NCI-H345 treated with DMSO at 0.1 percent for 48 hours (cell line): Measurements from ENCODE around the gene ZSWIM8.
"Not testable (repeated sequence)": the region's sequence is repeated elsewhere in the genome, so short reads cannot be mapped to it uniquely, and the experiment has no call there.

Source experiments
- DNase-seq: peaks from one replicate; lab custom pipeline; 2025; ENCODE audit not compliant: unreplicated experiment; lab: John Stamatoyannopoulos, UW

Gene ZSWIM8

GRCh38 chr10:73814276-73814895 is 29.0 kb downstream of the ZSWIM8 start:
- no peak for DNase-seq

GRCh38 chr10:73814896-73815718 is 29.7 kb downstream of the ZSWIM8 start:
- no peak for DNase-seq

DNA sequence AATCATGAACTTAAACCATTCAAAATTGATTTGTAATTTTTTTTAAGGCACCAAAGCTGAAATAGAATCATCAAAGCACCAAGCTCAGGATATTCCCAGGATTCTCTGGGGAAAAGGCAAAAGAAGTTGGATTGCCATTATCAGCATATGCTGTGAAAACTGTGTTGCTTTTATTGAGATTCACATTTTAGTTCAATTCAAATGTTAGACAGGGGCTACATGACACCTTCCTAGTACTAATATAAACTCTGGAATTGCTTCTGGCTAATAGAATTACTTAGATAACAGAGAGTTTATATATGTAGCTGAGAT is 30.3 kb downstream of the ZSWIM8 start:
- DNase-seq: no peak

GRCh38 chr10:73816917-73817729 is 31.7 kb downstream of the ZSWIM8 start:
- DNase-seq: no peak

DNA sequence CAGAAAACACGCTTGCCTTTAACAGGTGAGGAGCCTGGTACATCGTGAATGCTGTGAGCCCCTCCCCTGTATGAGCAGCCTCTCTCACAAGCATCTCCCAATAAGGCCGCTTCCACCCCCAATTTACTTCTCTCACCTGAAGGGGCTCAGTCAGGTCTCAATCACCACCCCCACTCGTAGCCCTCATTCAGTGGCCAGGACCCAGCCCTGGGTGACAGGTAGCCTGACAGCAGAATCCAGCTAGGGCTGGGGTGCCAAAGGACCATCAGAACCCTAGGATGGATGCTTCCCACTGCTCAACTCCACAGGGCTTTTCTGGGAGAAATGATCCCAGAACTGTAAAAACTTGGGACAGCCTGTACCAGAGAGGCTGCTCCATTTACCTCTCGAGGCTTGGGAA is 32.4 kb downstream of the ZSWIM8 start:
- no peak for DNase-seq

DNA sequence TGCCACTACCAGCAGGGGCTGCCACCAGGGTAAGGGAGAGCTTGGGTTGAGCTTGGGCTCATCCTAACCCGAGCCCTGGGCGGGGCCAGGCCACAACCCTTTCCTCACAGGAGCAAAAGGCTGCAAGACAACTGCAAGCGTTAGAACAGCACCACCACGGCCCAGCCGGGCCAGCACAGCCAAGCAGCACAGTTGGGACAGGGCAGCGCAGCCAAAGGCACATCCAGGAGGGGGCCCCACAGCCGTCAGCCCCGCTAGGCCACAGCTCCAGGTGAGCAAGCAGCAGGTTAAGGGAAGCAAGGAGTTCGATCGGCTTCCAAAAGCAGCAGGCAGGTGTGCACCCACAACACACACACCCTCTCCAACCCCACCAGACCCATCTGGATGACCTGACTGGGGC is 33.0 kb downstream of the ZSWIM8 start:
- DNase-seq: no peak

GRCh38 chr10:73819081-73819480 is 33.7 kb downstream of the ZSWIM8 start:
- DNase-seq: no peak

DNA sequence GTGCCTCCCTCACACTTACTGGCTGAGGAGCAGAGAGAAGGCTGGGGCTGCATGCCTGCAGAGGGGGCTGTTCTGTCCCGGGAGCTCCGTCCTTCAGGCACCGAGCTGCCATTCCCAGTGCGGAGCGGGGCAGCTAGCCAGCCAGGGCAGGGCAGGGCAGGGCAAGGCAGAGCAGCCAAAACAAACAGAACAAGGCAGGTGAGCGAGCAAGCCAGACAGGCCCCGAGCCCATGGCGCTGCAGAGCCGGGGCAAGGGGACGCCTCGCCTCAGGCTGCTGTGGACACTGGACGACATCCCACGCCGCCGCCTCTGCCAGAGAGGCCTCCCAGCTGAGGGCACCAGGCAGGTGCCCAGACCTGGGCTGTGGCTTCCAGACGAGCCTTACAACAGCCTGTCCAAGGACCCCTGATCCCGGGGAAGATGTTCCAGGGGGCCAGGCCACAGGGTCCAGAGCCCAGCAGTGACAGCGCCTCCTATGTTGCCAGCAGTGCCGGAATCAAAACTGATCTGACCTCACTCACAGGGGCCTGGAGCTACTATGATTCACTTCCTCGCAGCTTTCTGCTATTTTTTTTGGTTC is 34.2 kb downstream of the ZSWIM8 start:
- DNase-seq: no peak

DNA sequence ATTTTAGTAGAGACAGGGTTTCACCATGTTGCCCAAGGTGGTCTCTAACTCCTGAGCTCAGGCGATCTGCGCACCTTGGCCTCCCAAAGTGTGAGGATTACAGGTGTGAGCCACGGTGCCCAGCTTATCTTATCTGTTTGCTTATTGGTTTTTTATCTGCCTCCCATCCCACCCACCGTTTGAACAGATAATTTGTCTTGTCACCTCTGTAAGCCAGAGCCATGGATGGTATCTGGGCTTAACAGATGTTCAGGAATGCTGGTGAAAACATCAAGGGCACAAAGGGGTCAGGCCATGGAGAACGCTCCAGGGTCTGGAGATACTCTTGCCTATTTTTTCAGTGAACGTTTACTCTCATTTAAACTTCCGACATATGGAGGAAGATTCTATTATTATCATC is 38.0 kb downstream of the ZSWIM8 start:
- DNase-seq: no peak

DNA sequence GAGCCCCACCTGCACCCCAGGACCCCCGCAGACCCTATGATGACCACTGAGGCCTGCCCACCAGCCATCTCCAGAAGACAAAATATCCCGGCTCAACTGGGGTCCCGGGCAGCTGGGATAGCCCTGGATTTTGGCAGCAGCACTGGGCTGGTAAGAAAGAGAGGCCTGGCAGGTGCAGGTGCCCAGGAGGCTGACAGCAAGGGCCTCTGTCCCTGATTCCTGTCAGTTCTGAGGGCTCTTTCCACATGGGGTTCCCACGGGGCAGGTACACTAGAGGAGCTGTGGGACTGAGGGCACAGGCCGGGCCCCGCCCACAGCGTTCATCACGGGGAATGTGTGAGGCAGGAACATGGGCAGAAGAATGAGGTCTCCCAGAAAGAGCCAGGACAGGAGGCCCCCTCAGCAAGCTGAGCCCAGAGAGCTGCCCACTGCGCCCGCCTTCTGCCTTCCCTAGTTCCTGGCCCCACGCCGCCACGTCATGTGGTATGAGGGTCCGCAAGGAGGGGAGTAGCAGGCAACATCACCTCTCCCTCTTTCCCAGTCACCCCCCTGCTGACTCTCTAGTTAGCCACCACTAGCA is 38.8 kb downstream of the ZSWIM8 start:
- no peak for DNase-seq

GRCh38 chr10:73827346-73828089 is 42.1 kb downstream of the ZSWIM8 start:
- no peak for DNase-seq

DNA sequence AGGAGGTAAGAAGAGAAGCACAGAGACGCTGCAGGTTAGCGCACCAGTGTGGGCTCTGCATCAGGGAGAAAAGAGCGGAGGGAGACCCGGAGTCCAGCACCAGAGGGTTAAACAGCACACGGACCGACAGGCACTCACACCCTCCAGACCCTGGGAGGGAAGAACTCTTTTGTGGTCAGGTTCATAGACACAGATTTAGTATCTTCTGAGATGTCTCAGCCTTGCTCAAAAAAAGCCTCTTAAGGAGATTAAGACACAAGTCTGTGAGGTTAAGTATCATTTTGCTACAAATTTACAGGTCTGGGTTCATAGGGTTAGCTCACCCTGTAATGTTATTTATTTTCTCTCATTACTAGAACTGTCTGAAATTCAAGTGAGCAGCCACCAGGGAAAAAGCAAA is 42.8 kb downstream of the ZSWIM8 start:
- DNase-seq: no peak

- DNase-seq: not testable (repeated sequence)
These were observed 43.7 kb downstream of the ZSWIM8 start for GRCh38 chr10:73829090-73829489.

DNA sequence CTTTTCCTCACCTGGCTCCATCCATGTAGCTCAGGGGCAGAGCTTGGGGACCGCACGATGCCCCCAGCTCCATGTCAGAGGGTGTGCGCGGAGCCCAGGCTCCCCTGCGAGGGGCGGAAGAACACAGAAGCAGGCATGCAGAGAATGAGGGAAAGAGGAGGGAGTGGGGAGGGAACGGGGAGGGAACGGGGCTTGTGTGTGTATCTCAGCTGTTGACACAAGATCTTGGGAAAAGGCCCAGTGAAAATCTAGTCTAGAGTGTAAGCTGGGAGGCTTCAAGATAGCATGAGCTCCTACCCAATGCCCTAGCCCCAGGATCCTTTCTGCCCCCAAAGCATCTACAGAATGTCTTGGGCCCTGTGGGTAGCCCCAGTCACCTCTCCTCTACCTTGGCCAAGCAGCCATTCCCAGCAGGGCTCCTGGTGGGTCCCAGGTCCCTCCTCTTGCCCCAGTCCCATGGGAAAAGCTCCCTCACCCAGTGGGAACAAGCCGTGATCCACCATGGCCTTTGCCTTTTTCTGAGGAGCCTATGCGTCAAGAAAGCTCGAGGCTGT is 51.1 kb downstream of the ZSWIM8 start:
- DNase-seq: no peak

GRCh38 chr10:73837072-73837471 is 51.7 kb downstream of the ZSWIM8 start:
- no peak for DNase-seq

- no peak for DNase-seq
These were observed 52.7 kb downstream of the ZSWIM8 start for GRCh38 chr10:73838008-73838567.

GRCh38 chr10:73838827-73839226 is 53.4 kb downstream of the ZSWIM8 start:
- DNase-seq: no peak

DNA sequence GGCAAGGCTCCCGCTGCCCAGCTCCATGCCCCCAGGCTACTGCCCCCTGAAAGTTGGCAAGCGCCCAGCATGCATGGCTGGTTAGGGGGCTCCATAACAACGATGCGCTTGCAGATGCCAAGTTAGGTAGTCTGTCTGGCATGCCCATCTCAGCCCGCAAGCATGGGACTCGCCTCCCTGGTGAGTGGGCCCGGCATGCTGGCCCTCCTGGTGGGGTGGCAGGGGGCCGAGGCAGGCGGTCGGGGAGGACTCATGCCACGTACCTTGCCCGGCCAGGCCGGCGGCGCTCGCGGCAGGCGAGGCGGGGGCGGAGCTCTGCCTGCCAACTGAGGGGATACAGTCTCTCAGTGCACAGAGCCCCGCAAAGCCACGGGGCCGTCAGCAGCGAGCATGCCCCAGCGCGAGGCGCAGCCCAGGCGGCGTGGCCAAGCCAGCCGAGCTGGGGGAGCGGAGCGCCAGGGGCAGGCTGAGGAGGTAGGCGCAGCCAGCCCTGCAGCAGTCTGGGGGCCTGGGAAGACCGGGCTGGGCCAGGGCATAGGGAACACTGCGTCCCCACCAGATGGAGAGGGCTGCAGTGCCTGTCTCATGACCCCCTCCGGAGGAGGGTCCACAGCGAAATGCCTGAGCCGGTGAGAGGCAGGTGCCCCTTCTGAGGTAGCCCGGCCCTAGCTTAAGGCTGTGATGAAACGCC is 54.0 kb downstream of the ZSWIM8 start:
- DNase-seq: no peak

- DNase-seq: no peak
These were observed 54.6 kb downstream of the ZSWIM8 start for GRCh38 chr10:73840056-73840402.
